ENCODE results near the gene SLC6A3. TPM values are rescaled to one million over a fixed set of nuclear protein-coding genes. Genes with fewer than 3 reads are reported as not detected.

SLC6A3 gene
- total RNA-seq, 2 experiments from 2014 or later: not detected

- Mint-ChIP-seq H3K9me3 (peaks cover 4% of the 10 kb centered on the region), H3K27me3 (peaks cover 26% of the 10 kb centered on the region), H3K36me3 (ENCODE audit: low read depth) (no peaks in the 10 kb centered on the region), H3K4me3 (no peak overlapping the region), H3K4me1 (ENCODE audit: low read depth) (no peaks in the 10 kb centered on the region), H3K27ac (no peak overlapping the region)
- DNase-seq: no peak
- ChIA-PET CTCF (no interaction called here), POLR2A (no interaction called here)
- ATAC-seq: no peak
- intact Hi-C loops (cut with micrococcal nuclease): no loop called here
- TF ChIP-seq CTCF (IDR thresholded peaks at IDR 0.05): no peak
Measured at GRCh38 chr5:1438871-1439270, 6.4 kb downstream of the SLC6A3 start.

DNA sequence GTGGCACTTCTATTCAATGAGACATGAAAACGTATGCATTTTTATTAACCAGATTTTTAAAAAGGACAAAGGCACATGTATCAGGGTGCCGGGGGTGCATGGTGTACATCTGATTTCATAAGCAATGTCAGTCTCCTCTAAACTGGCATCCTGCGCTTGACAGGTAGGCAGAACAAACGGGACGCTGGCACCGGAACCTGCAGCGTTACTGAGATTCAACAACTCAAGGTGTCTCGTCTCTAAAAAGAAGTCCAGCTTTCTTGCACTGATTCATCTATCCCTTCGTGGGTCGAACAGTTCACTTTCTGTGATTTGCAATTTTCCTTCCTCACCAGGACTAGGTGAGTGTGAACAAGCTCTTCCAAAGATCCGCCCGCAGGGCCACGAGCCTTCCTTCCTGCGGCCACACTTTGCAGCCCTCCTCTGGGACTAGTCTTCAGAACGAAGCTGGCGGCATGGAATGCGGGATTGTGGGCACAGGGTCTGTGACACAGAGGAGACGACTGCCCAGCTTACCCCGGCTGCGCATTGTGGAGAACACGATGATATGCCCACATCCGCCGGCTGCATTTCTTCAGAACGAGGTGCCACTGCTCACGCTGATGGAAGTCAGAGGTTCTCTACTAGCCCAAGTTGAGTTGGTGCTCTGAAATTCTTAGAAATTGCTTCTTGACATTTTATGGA lies 7.2 kb downstream of the SLC6A3 start:
- CTCF ChIA-PET: interaction anchor here (1.4 kb wide), 1 partner anchor 207 kb away, joined by 3 read pairs; no protein-coding TSS in a partner anchor
- intact Hi-C loops (cut with micrococcal nuclease): no loop called here
- no peak for DNase-seq
- H3K9me3 Mint-ChIP-seq: peaks cover 4% of the 10 kb centered on the region
- H3K36me3 Mint-ChIP-seq (ENCODE audit: low read depth): no peaks in the 10 kb centered on the region
- TF ChIP-seq CTCF (IDR thresholded peaks at IDR 0.05): no peak
- H3K4me3 Mint-ChIP-seq: no peak overlapping the region
- no peak overlapping the region for H3K27ac Mint-ChIP-seq
- ATAC-seq: no peak
- POLR2A ChIA-PET: interaction anchor here (0.9 kb wide), 1 partner anchor 141 kb away, joined by 4 read pairs; no protein-coding TSS in a partner anchor
- no peaks in the 10 kb centered on the region for H3K4me1 Mint-ChIP-seq (ENCODE audit: low read depth)
- H3K27me3 Mint-ChIP-seq: peaks cover 23% of the 10 kb centered on the region

GRCh38 chr5:1437226-1437829 lies 7.9 kb downstream of the SLC6A3 start:
- intact Hi-C loops (cut with micrococcal nuclease): no loop called here
- DNase-seq: no peak
- ChIA-PET POLR2A (interaction anchor here (0.9 kb wide), 1 partner anchor 141 kb away, joined by 4 read pairs; no protein-coding TSS in a partner anchor), CTCF (interaction anchor here (1.4 kb wide), 1 partner anchor 208 kb away, joined by 3 read pairs; no protein-coding TSS in a partner anchor)
- no peaks in the 10 kb centered on the region for H3K4me1 Mint-ChIP-seq (ENCODE audit: low read depth)
- TF ChIP-seq CTCF (IDR thresholded peaks at IDR 0.05): no peak
- peaks cover 19% of the 10 kb centered on the region for H3K27me3 Mint-ChIP-seq
- H3K9me3 Mint-ChIP-seq: peaks cover 4% of the 10 kb centered on the region
- ATAC-seq: no peak
- no peak overlapping the region for H3K4me3 Mint-ChIP-seq
- H3K27ac Mint-ChIP-seq: no peak overlapping the region
- no peaks in the 10 kb centered on the region for H3K36me3 Mint-ChIP-seq (ENCODE audit: low read depth)

DNA sequence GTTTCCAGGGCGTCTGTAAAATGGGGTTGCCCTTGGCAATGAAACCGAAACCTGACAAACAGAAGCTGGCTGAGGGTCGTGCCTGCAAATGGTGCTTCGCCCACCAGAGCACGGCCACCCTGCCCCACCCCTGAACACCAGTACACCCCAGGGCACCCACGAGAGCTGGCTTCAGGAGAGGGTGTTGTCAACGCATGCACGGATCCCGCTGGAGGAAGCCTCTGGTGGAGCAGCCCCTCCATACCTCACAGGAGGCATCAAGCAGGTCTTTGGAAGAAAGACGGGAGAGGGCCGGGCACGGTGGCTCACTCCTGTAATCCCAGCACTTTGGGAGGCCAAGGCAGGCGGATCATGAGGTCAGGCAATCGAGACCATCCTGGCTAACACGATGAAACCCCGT lies 8.6 kb downstream of the SLC6A3 start:
- ATAC-seq (no peak), DNase-seq (no peak)
- H3K36me3 Mint-ChIP-seq (ENCODE audit: low read depth): no peaks in the 10 kb centered on the region
- intact Hi-C loops (cut with micrococcal nuclease): no loop called here
- no peak overlapping the region for H3K4me3 Mint-ChIP-seq
- no peak for TF ChIP-seq CTCF (IDR thresholded peaks at IDR 0.05)
- peaks cover 4% of the 10 kb centered on the region for H3K9me3 Mint-ChIP-seq
- peaks cover 18% of the 10 kb centered on the region for H3K27me3 Mint-ChIP-seq
- H3K4me1 Mint-ChIP-seq (ENCODE audit: low read depth): no peaks in the 10 kb centered on the region
- no peak overlapping the region for H3K27ac Mint-ChIP-seq
- ChIA-PET CTCF (no interaction called here), POLR2A (no interaction called here)

- Mint-ChIP-seq H3K4me3 (no peak overlapping the region), H3K4me1 (ENCODE audit: low read depth) (no peaks in the 10 kb centered on the region), H3K36me3 (ENCODE audit: low read depth) (no peaks in the 10 kb centered on the region), H3K27ac (no peak overlapping the region), H3K9me3 (peaks cover 4% of the 10 kb centered on the region), H3K27me3 (peaks cover 15% of the 10 kb centered on the region)
- no peak for DNase-seq
- ChIA-PET POLR2A (no interaction called here), CTCF (no interaction called here)
- no peak for ATAC-seq
- no peak for TF ChIP-seq CTCF (IDR thresholded peaks at IDR 0.05)
- intact Hi-C loops (cut with micrococcal nuclease): no loop called here
Measured at GRCh38 chr5:1436036-1436435, 9.2 kb downstream of the SLC6A3 start.
